ENCODE data around the gene AP4M1. TPM values are rescaled to one million over a fixed set of nuclear protein-coding genes. Genes with fewer than 3 reads are reported as not detected.

The AP4M1 gene
- polyA plus RNA-seq, 2 of the 4 experiments (the other 2 are of a cell fraction): 16.6 to 18.3 TPM

DNA sequence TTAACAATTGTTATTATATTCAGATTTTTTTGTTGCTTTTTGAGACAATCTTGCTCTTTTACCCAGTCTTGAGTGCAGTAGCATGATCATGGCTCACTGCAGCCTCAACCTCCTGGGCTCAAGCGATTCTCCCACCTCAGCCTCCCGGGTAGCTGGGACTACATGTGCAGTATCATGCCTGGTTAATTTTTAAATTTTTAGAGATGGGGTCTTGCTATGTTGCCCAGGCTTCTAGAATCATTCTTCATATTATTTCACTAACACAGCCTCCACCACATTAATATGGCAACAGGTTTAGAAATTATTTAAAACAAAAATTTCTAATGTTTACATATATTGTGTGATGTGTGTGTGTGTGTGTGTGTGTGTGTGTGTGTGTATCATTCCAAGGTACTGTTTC lies 45.8 kb downstream of the AP4M1 start:
- Histone ChIP-seq H3K4me2 (no peak overlapping the region), H3K4me3 (no peak overlapping the region), H3K27ac (no peak overlapping the region), H3K4me1 (peaks cover 9% of the 10 kb centered on the region; the same call in 1 of the 3 replicates), H3K9me3 (no peaks in the 10 kb centered on the region)
- CTCF ChIA-PET: interaction anchor here (1.4 to 23.1 kb wide), 3 partner anchors 12 to 91 kb away, joined by 3 to 245 read pairs (median 3); no protein-coding TSS in a partner anchor
- ATAC-seq: no peak
- no peak for FAIRE-seq
- no peak for DNase-seq (ENCODE audit: low read depth in 1 of 2, low spot score in 1 of 2)
- 91% methylated on average over 2 of the region's 2 CpGs for whole genome bisulfite sequencing (ENCODE audit: missing lambda C conversion rate)
- TF ChIP-seq CHD4 (IDR thresholded peaks at IDR 0.05; ENCODE audit: borderline replicate concordance): no peak
- TF ChIP-seq MAZ (IDR thresholded peaks at IDR 0.05; ENCODE audit: borderline replicate concordance, low read depth, low read length): no peak
- TF ChIP-seq, protein P1, sequence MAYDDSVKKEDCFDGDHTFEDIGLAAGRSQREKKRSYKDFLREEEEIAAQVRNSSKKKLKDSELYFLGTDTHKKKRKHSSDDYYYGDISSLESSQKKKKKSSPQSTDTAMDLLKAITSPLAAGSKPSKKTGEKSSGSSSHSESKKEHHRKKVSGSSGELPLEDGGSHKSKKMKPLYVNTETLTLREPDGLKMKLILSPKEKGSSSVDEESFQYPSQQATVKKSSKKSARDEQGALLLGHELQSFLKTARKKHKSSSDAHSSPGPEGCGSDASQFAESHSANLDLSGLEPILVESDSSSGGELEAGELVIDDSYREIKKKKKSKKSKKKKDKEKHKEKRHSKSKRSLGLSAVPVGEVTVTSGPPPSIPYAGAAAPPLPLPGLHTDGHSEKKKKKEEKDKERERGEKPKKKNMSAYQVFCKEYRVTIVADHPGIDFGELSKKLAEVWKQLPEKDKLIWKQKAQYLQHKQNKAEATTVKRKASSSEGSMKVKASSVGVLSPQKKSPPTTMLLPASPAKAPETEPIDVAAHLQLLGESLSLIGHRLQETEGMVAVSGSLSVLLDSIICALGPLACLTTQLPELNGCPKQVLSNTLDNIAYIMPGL (CRISPR knock-in tag; IDR thresholded peaks at IDR 0.05; ENCODE audit: borderline replicate concordance): no peak
- no peak for TF ChIP-seq POLR2AphosphoS2 (conservative IDR thresholded peaks at IDR 0.05; ENCODE audit: low read length)
- TF ChIP-seq EHMT2 (IDR thresholded peaks at IDR 0.05; ENCODE audit: low read depth): no peak
- no peak for TF ChIP-seq EHF (CRISPR knock-in tag; IDR thresholded peaks at IDR 0.05)
- no peak for TF ChIP-seq NFE2L2 (conservative IDR thresholded peaks at IDR 0.05; ENCODE audit: low read length)
- TF ChIP-seq, protein P2, sequence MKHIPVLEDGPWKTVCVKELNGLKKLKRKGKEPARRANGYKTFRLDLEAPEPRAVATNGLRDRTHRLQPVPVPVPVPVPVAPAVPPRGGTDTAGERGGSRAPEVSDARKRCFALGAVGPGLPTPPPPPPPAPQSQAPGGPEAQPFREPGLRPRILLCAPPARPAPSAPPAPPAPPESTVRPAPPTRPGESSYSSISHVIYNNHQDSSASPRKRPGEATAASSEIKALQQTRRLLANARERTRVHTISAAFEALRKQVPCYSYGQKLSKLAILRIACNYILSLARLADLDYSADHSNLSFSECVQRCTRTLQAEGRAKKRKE (CRISPR knock-in tag; IDR thresholded peaks at IDR 0.05; ENCODE audit: low read depth): no peak
- no peak for TF ChIP-seq CBX2 (IDR thresholded peaks at IDR 0.05; ENCODE audit: borderline replicate concordance, low read depth)
- no peak for TF ChIP-seq MAFK (IDR thresholded peaks at IDR 0.05; ENCODE audit: partially characterized antibody)
- TF ChIP-seq RAD21 (conservative IDR thresholded peaks at IDR 0.05 in 1 of 2, IDR thresholded peaks at IDR 0.05 in 1 of 2): no peak
- TF ChIP-seq, protein P3, sequence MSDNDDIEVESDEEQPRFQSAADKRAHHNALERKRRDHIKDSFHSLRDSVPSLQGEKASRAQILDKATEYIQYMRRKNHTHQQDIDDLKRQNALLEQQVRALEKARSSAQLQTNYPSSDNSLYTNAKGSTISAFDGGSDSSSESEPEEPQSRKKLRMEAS (IDR thresholded peaks at IDR 0.05): no peak
- TF ChIP-seq, protein P4, sequence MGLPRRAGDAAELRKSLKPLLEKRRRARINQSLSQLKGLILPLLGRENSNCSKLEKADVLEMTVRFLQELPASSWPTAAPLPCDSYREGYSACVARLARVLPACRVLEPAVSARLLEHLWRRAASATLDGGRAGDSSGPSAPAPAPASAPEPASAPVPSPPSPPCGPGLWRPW (IDR thresholded peaks at IDR 0.05): no peak
- no peak for TF ChIP-seq POLR2A (IDR thresholded peaks at IDR 0.05; ENCODE audit: low read length)
- TF ChIP-seq RNF2 (IDR thresholded peaks at IDR 0.05; ENCODE audit: borderline replicate concordance, low read depth): no peak
- no peak for TF ChIP-seq NR3C1 (IDR thresholded peaks at IDR 0.05)
- TF ChIP-seq HDAC2 (IDR thresholded peaks at IDR 0.05): no peak
- POLR2A ChIA-PET: interaction anchor here (3.1 kb wide), 1 partner anchor 14 kb away, joined by 16 read pairs; no protein-coding TSS in a partner anchor

DNA sequence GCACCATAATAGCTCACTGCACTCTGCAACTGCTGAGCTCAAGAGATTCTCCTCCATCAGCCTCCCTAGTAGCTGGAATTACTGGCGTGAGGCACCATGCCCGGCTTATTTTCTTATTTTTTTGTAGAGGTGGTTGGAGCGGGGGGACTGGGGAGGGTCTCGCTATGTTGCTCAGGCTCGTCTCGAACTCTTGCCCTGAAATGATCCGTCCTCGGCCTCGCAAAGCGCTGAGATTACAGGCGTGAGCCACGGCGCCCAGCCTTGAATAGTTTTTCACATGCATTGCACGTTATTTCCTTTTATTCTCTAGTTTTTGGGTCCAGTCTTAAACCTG lies 46.7 kb downstream of the AP4M1 start:
- ChIA-PET POLR2A (interaction anchor here (0.6 to 3.1 kb wide), 13 partner anchors 9 to 229 kb away, joined by 3 to 16 read pairs (median 6); partner anchors contain the start of genes AP4M1, GPC2, MBLAC1 and MCM7), CTCF (interaction anchor here (23.1 kb wide), 1 partner anchor 14 kb away, joined by 245 read pairs; no protein-coding TSS in a partner anchor)
- no peaks in the 10 kb centered on the region for H3K9me3 ChIP-seq
- peaks cover 9% of the 10 kb centered on the region; the same call in 2 of the 3 replicates for H3K4me1 ChIP-seq
- H3K4me3 ChIP-seq: peak overlapping the region; percentile 38
- no peak for TF ChIP-seq MAFK (IDR thresholded peaks at IDR 0.05; ENCODE audit: partially characterized antibody)
- TF ChIP-seq CHD4 (IDR thresholded peaks at IDR 0.05; ENCODE audit: borderline replicate concordance): peak; percentile 36; the same call in 1 of the 2 replicates
- peak; percentile 23; the same call in 1 of the 2 replicates for TF ChIP-seq EHF (CRISPR knock-in tag; IDR thresholded peaks at IDR 0.05)
- TF ChIP-seq FOXS1 (CRISPR knock-in tag; IDR thresholded peaks at IDR 0.05): no peak
- TF ChIP-seq, protein P5, sequence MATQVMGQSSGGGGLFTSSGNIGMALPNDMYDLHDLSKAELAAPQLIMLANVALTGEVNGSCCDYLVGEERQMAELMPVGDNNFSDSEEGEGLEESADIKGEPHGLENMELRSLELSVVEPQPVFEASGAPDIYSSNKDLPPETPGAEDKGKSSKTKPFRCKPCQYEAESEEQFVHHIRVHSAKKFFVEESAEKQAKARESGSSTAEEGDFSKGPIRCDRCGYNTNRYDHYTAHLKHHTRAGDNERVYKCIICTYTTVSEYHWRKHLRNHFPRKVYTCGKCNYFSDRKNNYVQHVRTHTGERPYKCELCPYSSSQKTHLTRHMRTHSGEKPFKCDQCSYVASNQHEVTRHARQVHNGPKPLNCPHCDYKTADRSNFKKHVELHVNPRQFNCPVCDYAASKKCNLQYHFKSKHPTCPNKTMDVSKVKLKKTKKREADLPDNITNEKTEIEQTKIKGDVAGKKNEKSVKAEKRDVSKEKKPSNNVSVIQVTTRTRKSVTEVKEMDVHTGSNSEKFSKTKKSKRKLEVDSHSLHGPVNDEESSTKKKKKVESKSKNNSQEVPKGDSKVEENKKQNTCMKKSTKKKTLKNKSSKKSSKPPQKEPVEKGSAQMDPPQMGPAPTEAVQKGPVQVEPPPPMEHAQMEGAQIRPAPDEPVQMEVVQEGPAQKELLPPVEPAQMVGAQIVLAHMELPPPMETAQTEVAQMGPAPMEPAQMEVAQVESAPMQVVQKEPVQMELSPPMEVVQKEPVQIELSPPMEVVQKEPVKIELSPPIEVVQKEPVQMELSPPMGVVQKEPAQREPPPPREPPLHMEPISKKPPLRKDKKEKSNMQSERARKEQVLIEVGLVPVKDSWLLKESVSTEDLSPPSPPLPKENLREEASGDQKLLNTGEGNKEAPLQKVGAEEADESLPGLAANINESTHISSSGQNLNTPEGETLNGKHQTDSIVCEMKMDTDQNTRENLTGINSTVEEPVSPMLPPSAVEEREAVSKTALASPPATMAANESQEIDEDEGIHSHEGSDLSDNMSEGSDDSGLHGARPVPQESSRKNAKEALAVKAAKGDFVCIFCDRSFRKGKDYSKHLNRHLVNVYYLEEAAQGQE (IDR thresholded peaks at IDR 0.05): no peak
- TF ChIP-seq, protein P6, sequence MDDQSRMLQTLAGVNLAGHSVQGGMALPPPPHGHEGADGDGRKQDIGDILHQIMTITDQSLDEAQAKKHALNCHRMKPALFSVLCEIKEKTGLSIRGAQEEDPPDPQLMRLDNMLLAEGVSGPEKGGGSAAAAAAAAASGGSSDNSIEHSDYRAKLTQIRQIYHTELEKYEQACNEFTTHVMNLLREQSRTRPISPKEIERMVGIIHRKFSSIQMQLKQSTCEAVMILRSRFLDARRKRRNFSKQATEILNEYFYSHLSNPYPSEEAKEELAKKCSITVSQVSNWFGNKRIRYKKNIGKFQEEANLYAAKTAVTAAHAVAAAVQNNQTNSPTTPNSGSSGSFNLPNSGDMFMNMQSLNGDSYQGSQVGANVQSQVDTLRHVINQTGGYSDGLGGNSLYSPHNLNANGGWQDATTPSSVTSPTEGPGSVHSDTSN (IDR thresholded peaks at IDR 0.05): no peak
- DNase-seq (ENCODE audit: low read depth in 1 of 2, low spot score in 1 of 2) (no peak), FAIRE-seq (no peak), ATAC-seq (peak in 1 of 2 experiments; percentile 7; a peak in 1 of 6 replicates)
- peak overlapping the region; percentile 78 to 88 for H3K27ac ChIP-seq
- 7% methylated on average over 14 of the region's 14 CpGs for WGBS (ENCODE audit: missing lambda C conversion rate)
- peak overlapping the region; percentile 77 for H3K4me2 ChIP-seq

All from A549 (cell line).